NOMO-1 treated with DMSO at 0.1 percent for 48 hours (cell line): ENCODE measurements around the gene PCDHA3.
A peak's percentile ranks its signal among the peaks of the same experiment; 100 is the strongest.
"Not testable (repeated sequence)": the region's sequence is repeated elsewhere in the genome, so short reads cannot be mapped to it uniquely, and the experiment has no call there.

Experiments
- DNase-seq: peaks from one replicate; lab custom pipeline; 2025; ENCODE audit not compliant: unreplicated experiment; lab: John Stamatoyannopoulos, UW

Gene PCDHA3

GRCh38 chr5:140800816-140801493 lies at the start of gene PCDHA3:
PCDHA3 (plus strand) TSS chr5:140801057.
- no peak for DNase-seq

- no peak for DNase-seq
Measured at GRCh38 chr5:140753561-140753960, 47.3 kb upstream of the PCDHA3 start.

GRCh38 chr5:140764177-140764973 lies 36.5 kb upstream of the PCDHA3 start:
- DNase-seq = no peak

GRCh38 chr5:140767444-140767843 lies 33.4 kb upstream of the PCDHA3 start:
- DNase-seq = no peak

- DNase-seq = no peak
Measured at GRCh38 chr5:140780512-140780911, 20.3 kb upstream of the PCDHA3 start.

- peak; percentile 59 for DNase-seq
Measured at GRCh38 chr5:140785905-140786686, 14.8 kb upstream of the PCDHA3 start, which contains the start of gene PCDHA1. PCDHA1 (plus strand) TSS chr5:140786140.

- not testable (repeated sequence) for DNase-seq
Measured at GRCh38 chr5:140787422-140787821, 13.4 kb upstream of the PCDHA3 start.

GRCh38 chr5:140787849-140788504 lies 12.9 kb upstream of the PCDHA3 start:
- not testable (repeated sequence) for DNase-seq

GRCh38 chr5:140791089-140791488 lies 9.8 kb upstream of the PCDHA3 start:
- peak; percentile 75 for DNase-seq

- DNase-seq = no peak
Measured at GRCh38 chr5:140794595-140795258, 6.1 kb upstream of the PCDHA3 start, which contains the start of gene PCDHA2. PCDHA2 (plus strand) TSS chr5:140794852.

GRCh38 chr5:140795259-140795641 lies 5.6 kb upstream of the PCDHA3 start:
- no peak for DNase-seq

GRCh38 chr5:140796072-140796717 lies 4.7 kb upstream of the PCDHA3 start:
- DNase-seq = not testable (repeated sequence)

- DNase-seq = no peak
Measured at GRCh38 chr5:140796718-140797095, 4.2 kb upstream of the PCDHA3 start.

GRCh38 chr5:140801494-140801841 lies 611 bp downstream of the PCDHA3 start:
- DNase-seq = no peak

GRCh38 chr5:140802381-140802780 lies 1.5 kb downstream of the PCDHA3 start:
- DNase-seq = not testable (repeated sequence)

GRCh38 chr5:140802781-140803271 lies 2.0 kb downstream of the PCDHA3 start:
- no peak for DNase-seq

- no peak for DNase-seq
Measured at GRCh38 chr5:140806834-140807775, 6.2 kb downstream of the PCDHA3 start, which contains the start of gene PCDHA4. PCDHA4 (plus strand) TSS chr5:140807068.

- DNase-seq = not testable (repeated sequence)
Measured at GRCh38 chr5:140808241-140808888, 7.5 kb downstream of the PCDHA3 start.
